LHCN-M2 (cell line): ENCODE data around the gene RTRAF. TPM values are rescaled to one million over a fixed set of nuclear protein-coding genes. Genes with fewer than 3 reads are reported as not detected.

Experiments used
- DNase-seq: peaks from one replicate; pipeline ENCODE4 v3.0.0-alpha.2; 2012; ENCODE audit warnings: low read depth
- total RNA-seq: library from RNA; depleted of rRNA; stranded (reverse); fragments of >200 nt; gene quantifications from 2 replicates; pipeline ENCODE4 v1.2.3, GENCODE V29; 2014

Gene RTRAF
- total RNA-seq, 1 experiment from 2014 or later, result 80.8 TPM

DNA sequence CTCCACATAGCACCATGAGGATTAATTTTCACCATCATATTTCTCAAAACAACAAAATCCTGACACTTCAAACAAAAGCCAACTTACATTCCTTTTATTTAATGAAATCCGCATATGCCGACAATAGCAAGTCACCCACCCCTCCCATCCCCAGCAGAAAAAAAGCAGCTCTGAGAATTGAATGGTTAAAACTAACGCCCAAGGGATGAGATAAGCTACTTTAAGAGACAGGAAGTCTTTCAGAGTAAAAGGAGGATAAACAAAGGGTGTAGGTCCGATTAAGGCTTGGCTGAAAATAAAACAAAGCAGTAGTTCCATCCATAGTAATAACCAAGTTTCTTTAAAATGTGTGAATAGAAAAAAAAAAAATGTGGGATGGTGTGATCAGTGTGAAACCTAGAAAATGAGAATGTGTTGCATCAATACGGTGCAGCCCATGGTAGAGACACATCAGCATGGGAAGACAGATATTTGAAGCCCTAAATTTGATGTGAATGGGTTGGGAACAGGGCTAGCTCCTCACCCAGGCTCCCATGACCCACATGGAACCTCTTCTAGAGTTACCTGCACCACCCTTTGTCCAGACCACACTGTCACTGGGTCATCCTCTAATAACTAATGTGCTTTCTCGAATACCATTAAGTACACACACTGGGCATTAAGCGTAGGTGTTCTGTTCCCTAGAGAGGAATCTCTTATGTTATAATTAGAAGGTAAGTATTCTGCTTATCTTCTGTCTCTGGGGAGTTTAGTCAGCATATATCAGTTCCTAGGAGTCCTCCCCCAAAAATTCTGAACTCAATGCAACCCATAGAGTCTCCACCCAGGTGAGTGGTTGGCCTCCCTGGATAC is 31.7 kb downstream of the RTRAF start:
- DNase-seq, result no peak

DNA sequence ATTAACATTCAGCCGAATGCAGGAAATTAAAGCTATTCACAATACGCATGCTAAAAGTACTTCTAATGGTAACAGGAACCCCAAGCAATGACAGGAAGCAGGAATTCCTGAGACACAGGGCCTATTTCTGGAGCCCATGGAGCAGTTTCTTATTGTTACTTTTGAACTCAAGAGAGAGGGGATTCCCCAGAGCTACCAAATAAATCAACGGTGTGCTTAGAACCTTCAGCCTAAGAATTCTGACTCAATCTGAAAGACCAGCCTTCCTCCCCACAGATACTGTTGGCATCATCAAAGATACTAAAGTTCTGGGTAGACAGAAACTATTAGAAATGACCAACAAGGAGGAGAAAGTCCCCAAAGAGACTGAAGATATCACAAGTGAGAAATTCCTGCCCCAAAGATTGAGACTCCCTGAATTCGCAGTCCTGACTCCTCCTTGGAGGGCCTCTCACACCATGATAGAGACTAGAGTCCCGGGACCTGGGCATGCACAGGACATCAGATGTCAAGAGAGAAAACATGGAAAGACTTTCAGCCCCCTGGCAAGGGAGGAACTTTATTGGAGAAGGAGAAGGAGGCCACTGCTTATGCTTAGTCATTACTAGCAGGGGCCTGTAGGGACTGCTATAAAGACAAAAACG is 32.7 kb downstream of the RTRAF start:
- no peak for DNase-seq

DNA sequence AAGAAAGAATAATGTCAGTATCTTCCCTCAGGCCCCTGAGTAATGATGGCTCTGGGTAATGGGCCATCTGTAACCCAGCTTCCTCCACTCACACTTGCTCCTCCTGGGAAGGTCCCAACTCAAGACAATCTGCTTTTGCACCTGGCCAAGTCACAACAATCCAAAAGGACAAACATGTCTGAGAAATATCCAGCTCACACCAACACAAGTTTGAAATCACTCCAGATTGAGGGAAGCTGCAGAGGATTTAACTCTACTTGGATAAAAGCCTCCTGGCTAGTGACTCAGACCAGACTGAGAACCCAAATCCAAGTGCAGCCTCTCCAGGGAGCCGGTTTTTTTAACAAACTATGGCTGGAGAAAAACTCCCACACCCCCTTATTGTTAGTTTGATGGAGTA is 34.2 kb downstream of the RTRAF start:
- peak; percentile 81 for DNase-seq

DNA sequence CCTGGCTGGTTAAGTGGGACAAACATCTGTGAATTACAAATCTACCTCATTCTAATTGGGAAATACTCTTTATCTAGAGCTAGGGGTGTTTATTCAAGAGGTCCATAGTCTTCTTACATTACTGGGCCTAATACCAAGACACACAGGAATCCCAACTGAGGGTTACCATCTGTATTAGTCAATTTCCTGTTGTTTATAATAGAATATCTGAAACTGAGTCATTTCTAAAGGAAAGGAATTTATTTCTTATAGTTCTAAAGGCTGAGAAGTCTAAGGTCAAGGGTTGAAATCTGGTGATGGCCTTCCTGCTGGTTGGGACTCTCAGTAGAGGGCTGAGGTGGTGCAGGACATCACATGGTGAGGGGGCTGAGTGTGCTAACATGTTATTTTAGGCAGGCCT is 36.0 kb downstream of the RTRAF start:
- peak; percentile 86 for DNase-seq

DNA sequence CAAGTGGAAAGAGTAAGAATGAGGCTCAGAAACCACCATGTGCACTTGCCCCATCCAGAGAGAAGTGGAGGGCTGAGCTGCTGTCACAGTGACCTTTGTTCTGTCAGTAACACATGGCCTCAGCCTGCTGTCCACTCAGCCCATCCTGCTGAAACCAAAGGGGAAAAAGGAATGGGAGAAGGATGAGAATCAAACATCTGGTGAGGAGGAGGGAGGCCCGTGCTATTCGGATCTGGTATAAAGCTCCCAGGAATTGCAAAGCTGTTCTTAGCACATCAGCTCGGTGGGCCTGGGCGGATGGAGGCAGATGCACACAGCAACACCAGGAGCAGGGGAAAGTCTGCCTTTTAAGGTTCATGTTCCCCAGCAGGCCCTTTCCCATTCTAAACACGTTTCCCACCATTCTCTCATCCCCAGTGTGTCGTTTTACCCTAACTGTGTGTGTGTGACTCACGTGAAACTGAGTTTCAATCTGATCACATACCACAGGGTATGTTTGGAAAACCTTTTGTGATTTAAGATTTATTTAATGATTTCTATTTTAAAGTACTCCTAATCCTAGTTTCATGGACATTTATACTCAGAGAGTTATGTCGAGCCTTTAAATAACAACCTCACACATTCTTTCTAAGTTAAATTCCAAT is 36.8 kb downstream of the RTRAF start:
- no peak for DNase-seq

DNA sequence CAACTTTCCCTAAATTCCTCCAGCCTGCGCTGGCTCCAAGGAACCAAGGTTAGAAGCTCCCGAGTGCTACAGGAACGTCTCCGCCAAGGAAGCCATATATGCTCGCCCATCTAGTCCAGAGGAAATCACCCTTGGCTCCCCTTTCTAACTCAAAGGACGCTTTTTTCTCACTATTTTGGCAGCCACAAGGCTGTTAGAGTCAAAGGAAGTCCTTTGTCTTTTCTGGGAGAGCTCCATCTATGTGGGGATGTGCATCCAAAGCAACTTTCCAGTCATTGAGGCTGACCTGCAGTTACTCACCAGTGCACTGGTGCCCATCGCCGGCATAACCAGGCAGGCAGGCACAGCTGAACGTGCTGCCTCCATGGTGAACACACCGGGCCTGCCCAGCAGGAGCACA is 37.6 kb downstream of the RTRAF start:
- DNase-seq, result no peak

DNA sequence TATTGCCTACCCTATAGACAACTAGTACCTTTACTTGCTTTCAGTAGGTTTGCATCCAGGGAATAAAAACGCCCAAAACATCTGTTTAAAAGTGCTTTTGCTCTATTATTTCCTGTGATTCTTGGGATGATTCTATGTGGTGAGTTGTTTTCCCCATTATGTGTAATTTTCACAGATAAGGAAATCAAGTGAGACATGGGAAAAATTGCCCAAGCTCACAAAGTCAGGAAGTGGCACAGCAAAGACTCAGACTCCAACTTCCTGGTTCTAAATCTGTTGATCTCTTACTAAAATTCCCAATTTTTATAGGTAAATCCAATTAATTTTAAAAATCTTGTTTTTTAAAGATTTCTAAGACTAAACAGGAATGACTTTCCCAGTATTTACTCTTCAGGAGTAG is 40.5 kb downstream of the RTRAF start:
- DNase-seq, result no peak

DNA sequence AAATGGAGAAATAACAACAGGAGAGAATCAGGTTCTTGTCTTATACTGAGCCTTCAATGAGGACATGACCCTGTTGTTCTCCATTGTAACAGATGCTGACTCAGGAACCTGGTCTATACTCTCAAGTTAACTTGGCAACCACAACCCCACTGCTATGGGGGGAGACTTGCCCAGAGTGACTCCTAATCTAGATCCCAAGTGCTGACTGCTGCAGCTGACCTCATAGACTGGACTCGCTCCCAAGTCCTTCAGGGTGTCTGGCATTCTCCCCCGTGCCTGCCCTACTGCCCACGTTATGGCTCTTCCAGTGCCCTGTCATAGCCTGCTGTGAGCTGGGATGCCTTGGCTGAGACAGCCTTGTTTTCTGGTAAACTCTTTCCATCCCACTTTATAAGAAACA is 42.4 kb downstream of the RTRAF start:
- peak; percentile 79 for DNase-seq

DNA sequence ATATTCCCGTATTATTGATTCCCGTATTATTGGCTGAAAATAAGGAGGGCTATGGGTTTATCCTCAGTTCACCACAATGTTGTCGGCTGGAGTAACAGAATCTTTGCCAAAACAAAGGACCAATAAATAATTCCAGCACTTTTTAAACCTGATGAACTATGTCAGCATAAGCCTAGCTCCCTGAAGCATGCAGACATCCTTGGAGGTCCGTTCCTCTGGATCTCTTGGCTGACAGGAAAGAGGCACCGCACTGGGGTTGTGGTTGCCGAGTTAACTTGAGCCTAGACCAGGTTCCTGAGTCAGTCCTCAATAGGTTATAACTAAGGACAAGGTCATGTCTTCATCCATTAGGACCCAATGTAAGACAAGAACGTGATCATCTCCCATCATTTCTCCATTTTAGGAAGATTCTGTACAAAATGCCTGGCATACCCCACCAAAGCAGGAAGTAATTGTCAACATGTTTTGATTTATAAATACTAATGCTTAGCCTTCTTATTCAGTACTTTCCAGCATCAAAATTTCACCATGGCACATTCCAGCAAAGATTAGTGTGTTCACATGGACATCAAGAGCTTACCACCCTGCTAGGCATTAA is 43.0 kb downstream of the RTRAF start:
- DNase-seq, result peak; percentile 37

DNA sequence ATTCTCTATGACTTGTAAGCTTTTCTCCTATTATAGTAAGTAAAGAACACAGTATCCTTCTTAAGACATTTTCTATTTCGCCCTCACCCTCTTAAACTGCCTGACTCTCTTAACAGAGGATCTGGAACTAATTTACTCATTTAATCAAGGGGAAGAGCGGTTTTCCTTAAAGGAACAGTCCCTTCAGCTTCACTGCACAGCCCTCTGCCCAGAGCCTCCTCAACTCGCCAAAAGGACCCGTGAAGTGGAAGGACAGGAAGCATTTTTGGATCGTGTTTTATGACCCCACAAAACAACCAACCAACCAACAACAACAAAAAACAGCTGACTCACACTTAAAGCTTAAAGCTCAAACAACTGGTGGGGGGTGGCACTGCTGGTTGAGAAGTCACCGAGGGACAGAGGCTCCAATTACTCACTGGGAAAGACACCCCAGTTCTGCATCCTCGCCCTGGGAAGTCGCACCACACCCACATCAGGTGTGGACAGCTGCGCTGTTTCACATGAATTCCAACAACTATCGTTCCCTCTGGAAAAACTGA is 43.8 kb downstream of the RTRAF start:
- DNase-seq, result peak; percentile 85

DNA sequence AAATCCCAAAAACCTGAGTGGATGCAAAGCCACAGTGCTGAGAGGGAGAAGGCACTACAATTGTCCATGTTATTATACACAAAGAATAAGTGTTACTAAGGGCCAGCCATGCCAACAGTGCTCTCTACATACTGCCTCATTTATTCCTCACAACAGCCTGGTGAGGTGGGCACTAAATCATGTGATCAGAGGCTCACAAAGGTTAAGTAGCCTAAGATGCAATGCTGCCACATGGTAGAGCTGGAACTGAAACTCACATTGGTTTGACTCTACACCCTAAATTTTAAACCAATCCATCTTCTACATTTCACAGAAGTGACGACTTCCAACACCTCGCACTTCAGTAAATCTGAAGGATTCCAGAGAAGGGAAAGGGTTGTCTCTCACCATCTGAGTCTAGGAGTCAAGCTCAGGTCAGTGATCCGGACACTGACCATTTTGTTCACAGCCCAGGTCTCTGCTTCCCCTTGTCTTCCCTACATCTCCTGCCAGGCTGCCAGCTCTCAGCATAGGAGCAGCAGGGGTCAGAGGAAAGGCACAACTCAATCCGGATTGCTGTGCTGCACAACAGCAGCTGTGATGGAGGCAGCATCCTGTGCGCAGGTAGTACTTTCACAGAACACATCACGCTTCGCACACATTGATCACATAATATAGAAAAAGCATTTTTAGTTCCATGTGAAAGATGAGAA is 49.9 kb downstream of the RTRAF start:
- no peak for DNase-seq

DNA sequence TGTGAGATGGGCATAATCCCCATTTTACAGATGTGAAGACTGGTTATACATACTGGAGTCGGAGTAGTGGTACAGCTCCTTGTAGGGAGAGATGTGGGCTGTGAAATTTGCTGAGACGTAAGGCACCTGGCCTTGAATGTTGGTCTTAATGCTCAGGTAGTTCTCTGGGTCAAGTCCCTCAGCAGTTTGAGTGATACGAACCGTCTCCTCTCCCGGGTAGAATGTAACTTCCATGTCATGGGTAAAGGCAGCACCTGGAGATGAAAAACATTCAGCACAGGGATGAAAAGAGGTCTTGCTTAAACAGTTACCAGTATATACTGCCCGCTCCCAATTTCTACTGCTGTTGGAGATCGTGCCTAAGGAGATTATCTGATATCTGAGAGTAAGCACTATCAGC is 51.3 kb downstream of the RTRAF start:
- DNase-seq, result no peak

DNA sequence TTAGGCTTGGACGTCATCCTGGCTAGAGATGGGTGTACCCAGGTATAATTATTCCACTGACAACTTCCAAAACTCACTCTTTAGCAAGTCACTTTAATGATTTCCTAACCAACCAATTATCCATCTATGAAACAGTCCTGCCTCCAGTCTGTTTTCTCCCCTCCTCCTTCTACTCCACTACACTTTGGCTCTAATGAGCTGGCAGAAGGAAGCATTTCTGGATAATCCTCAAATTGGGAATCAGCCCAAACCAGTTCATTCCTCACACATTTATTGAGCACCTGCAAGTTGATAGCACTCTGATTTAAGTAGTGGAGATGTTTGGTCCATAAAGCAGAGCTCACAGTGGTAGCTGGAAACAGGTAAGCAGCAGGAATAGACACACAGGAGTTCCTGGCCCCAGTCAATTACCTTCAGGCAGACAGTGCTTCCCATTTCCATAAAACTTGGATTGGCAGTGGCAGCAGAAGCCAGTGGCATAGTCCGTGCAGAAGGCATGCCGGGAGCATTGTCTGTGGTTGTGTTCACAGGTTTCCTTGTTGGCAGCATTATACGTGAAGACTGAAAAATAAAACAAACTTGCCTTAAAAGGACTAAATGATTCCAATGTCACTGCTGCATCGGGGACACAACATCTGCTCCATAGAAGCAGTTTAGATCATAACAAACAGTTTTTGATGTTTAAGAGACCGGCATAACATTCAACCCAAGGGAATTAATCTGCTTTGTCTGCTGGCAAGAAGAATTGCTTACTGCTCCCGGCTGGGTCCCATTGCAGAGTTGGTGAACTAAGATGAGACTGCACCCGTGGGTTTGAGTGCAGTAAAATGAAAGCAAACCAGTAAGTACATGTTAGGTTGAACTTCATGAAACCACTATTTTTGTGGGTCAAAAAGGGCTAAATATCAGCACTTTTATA is 53.3 kb downstream of the RTRAF start:
- DNase-seq, result no peak

DNA sequence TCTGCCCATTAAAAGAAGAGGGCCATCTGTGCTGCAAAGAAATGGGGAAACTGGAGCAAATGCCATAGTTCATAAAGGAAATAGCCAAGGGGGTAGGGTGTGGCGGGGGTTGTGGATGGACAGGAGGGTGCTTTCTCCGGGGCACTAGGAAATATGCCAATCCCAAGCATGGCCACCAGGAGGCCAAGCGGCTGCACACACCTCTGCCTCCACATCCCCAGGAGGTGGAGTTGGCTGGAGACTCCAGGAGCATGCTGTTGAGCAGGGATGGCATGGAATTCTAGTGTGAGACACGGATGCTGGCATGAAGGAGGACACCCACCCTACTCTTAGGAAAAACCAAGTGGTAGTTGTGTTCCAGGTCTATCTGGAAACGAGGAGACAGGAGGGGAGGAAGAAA is 54.3 kb downstream of the RTRAF start:
- DNase-seq, result no peak

DNA sequence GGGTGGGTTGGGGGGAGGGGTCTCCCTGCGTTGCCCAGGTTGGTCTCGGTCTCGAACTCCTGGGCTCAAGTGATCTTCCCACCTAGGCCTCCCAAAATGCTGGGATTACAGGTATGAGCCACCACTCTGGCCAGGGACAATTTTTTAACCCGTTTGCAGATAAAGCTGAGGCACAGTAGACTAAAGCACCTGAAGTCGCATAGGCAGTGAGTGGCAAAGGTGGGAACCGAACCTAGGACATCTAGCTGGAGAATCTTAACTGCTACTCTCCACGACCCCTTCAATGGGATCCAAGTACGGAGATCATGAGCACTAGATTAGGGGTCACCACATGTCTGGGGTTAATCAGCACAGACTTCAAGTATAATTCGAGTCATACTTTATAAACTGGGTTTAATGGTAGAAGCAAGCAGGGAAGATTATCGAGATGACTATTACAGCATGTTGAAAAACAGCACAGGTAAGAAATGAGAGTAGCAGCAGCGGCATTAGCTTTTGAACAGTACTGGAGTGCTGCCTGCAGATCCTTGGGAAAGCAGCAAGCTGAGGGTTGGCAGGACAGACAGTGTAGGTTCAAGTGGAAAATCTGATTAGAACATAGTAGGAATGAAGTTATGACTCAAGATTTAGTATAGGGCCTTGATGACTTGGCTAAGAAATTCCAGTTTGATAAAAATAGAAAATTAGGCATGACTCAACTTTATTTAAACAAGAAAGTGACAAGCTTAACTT is 55.6 kb downstream of the RTRAF start:
- peak; percentile 67 for DNase-seq

DNA sequence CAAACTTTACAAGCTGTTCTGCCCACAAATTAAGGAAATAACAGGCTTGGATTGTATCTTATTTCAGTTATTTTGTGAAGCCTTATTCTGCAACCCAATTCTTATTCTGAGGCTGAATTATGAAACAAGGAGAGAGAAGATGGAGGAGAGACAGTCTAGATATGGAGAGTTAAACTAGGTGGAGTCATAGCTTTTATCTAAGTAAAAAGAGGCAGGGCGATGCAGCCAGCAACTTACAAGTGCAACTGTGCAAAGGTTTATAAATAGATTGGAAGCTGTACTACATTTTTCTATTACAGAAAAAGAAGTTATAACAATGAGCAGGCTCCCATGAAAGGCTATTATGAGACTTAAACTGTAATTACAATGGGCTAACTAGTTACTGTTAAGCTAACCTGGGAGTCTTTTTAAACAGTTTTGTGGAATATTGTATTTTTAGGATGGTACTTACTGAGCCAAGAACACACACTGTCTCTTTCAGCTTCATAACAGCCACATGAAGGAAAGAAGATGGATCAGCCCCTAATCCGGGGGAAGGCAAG is 57.1 kb downstream of the RTRAF start:
- no peak for DNase-seq

DNA sequence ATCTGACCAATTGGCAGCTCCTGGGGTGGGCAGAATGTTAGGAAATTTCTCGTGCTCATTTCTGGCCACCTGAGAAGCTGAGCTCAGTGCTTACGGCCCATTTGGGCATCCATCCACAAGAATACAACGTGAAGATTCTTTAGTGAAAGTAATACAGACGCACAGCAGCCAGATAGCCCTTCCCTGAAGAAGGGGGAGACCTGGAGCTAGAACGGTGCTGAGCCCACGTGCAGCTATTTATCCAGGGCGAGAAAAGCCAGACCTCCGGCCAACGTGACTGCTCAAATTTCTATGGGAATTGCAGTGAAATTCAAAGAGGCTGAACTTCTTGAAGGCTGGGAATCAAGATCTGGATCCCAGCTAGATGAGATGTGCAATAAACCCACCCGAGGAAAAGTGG is 58.8 kb downstream of the RTRAF start:
- no peak for DNase-seq

DNA sequence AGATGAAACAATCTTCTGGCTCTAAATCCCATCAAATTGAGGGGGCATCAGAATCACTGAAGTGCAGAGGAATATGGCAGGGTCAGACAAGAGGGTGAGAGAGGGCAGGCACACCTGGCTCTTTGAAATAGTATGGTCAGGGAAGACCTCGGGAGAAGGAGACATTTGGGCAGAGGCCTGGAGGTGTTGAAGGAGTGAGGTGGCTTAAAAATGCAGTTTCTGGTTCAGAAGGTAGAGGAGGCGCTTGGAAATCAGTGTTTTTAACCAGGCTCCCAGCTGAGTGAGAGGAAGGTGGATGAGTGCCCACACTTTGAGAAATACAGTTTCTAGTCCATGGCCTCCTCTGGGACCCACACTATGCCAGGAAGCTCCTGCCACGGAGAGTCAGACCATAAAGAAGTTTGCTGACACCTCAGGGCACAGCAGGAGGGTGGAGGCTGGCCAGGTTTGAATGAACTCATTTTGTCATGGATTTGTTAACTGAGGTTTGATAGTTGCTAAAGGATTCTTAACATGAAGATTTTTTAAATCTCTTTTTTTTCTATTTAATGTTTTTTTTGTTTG is 59.4 kb downstream of the RTRAF start:
- no peak for DNase-seq

DNA sequence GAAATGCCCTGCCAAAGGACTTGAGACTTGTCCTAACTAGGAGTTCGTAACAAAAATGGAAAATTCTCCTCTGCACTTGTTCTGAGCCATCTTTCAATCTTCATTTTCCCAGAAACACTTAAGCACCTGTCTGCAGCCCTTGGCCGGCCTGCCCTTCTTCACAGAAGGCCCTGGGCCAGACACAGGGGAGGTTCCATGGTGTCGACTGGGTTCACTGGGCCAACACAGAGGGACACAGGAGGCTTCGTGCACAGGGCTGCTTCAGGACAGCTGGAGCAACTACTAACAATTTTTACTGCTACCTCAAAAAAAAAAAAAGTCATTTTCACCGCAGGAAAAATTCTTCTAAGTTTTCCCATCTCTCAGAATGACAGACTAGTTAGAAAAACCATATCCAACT is 59.9 kb downstream of the RTRAF start:
- no peak for DNase-seq
